PFSK-1 (cell line): ENCODE data around the gene ZDHHC9.

Experiments
- FOXP2 ChIP-seq: optimal IDR thresholded peaks from 2 replicates; pipeline ENCODE3; 2011; ENCODE audit warnings: borderline replicate concordance, control low read depth, inconsistent platforms; ENCODE audit not compliant: insufficient read depth; ENCODE audit errors: extremely low read length, extremely low read depth
- POLR2AphosphoS5 ChIP-seq: IDR thresholded peaks from 2 replicates; pipeline ENCODE4 v1.6.1; 2012; ENCODE audit warnings: low read depth, mild to moderate bottlenecking, control low read depth, low read length, moderate library complexity
- REST ChIP-seq, 2 experiments: IDR thresholded peaks; 2 replicates each; pipeline versions ENCODE4 v1.6.1 to v1.8.0; 2011 to 2012; ENCODE audit warnings: low read depth in 2 of 2, low read length in 2 of 2, control low read depth in 1 of 2, inconsistent platforms in 1 of 2, mild to moderate bottlenecking in 1 of 2, moderate library complexity in 1 of 2; ENCODE audit not compliant: insufficient read depth in 1 of 2
- SIN3A ChIP-seq: IDR thresholded peaks from 2 replicates; pipeline ENCODE4 v1.6.1; 2012; ENCODE audit warnings: mild to moderate bottlenecking, low read length, moderate library complexity, borderline replicate concordance; ENCODE audit not compliant: insufficient read depth
- TAF1 ChIP-seq: IDR thresholded peaks from 2 replicates; pipeline ENCODE4 v1.6.1; 2012; ENCODE audit warnings: low read length, control low read depth, borderline replicate concordance; ENCODE audit not compliant: insufficient read depth

Gene ZDHHC9

GRCh38 chrX:129831091-129831885 is 12.4 kb downstream of the ZDHHC9 start:
- TF ChIP-seq SIN3A (no peak), TAF1 (no peak), FOXP2 (no peak), REST (IDR thresholded peaks at IDR 0.05; ENCODE audit: insufficient read depth in 1 of 2, low read depth in 2 of 2, low read length in 2 of 2) (no peak), POLR2AphosphoS5 (no peak)

- TF ChIP-seq POLR2AphosphoS5 = no peak
- TF ChIP-seq FOXP2 = no peak
- TF ChIP-seq TAF1 = no peak
- TF ChIP-seq REST (IDR thresholded peaks at IDR 0.05; ENCODE audit: insufficient read depth in 1 of 2, low read depth in 2 of 2, low read length in 2 of 2) = no peak
These were observed 13.2 kb downstream of the ZDHHC9 start for GRCh38 chrX:129830494-129830893.

GRCh38 chrX:129825746-129826505 is 17.8 kb downstream of the ZDHHC9 start:
- TF ChIP-seq POLR2AphosphoS5 = no peak
- TF ChIP-seq REST (IDR thresholded peaks at IDR 0.05; ENCODE audit: insufficient read depth in 1 of 2, low read depth in 2 of 2, low read length in 2 of 2) = no peak
- TF ChIP-seq FOXP2 = no peak

GRCh38 chrX:129824620-129825019 is 19.1 kb downstream of the ZDHHC9 start:
- no peak for TF ChIP-seq POLR2AphosphoS5
- no peak for TF ChIP-seq SIN3A
- no peak for TF ChIP-seq FOXP2
- no peak for TF ChIP-seq TAF1
- no peak for TF ChIP-seq REST (IDR thresholded peaks at IDR 0.05; ENCODE audit: insufficient read depth in 1 of 2, low read depth in 2 of 2, low read length in 2 of 2)
